OCI-LY3 (cell line): ENCODE data around the gene PRPF6.

Experiments used
- CTCF ChIP-seq: fragments of 200-600, 300-600 bp; sonication (generic); IDR thresholded peaks from 2 replicates; pipeline ENCODE4 v1.5.1; 2014; ENCODE audit warnings: antibody characterized with exemption, low read length, low read depth
- EZH2phosphoT487 ChIP-seq: fragments of 200-600 bp; shearing (Covaris generic); IDR thresholded peaks from 2 replicates; pipeline ENCODE4 v1.6.1; 2018; ENCODE audit warnings: antibody characterized with exemption, mixed run types, low read depth

GRCh38 chr20:63967330-63968135 lies 13.4 kb upstream of the PRPF6 start:
- no peak for TF ChIP-seq EZH2phosphoT487
- TF ChIP-seq CTCF = no peak
